HFF-Myc (cell line): ENCODE results near the gene KLHL30.

Experiments used
- DNase-seq: peaks from one replicate; pipeline ENCODE4 v3.0.0-alpha.2; 2011; ENCODE audit warnings: low read depth; ENCODE audit errors: extremely low read depth
- H3K4me3 ChIP-seq: replicated peaks from 2 replicates; pipeline ENCODE4 v1.5.1; 2011; ENCODE audit warnings: low read depth, mild to moderate bottlenecking, control low read depth, low read length
- CTCF ChIP-seq: IDR thresholded peaks from 2 replicates; pipeline ENCODE4 v1.5.1; 2012; ENCODE audit warnings: mild to moderate bottlenecking, low read depth, low read length, control low read depth; ENCODE audit errors: missing control alignments

KLHL30 gene

GRCh38 chr2:238158509-238159070, 20.1 kb downstream of the KLHL30 start, which contains the start of gene ERFE:
Gene ERFE, plus strand, starts transcription at chr2:238158970. Its CDS starts 38 bp downstream, at chr2:238159008.
- DNase-seq = no peak
- TF ChIP-seq CTCF = peak; percentile 21
- peak within 1 kb of the TSS; percentile 35 for H3K4me3 ChIP-seq

GRCh38 chr2:238159071-238159539, 20.6 kb downstream of the KLHL30 start:
- H3K4me3 ChIP-seq = peak overlapping the region; percentile 35
- no peak for TF ChIP-seq CTCF
- no peak for DNase-seq

- H3K4me3 ChIP-seq = peak overlapping the region; percentile 35; the same call in 1 of the 2 replicates
- no peak for TF ChIP-seq CTCF
- DNase-seq = no peak
Observed at GRCh38 chr2:238159661-238160205, 21.3 kb downstream of the KLHL30 start.

GRCh38 chr2:238160206-238161129, 22.0 kb downstream of the KLHL30 start:
- peak; percentile 19 for TF ChIP-seq CTCF
- no peak for DNase-seq
- H3K4me3 ChIP-seq = no peak overlapping the region

- H3K4me3 ChIP-seq = no peak overlapping the region
- TF ChIP-seq CTCF = no peak
- no peak for DNase-seq
Observed at GRCh38 chr2:238161291-238162051, 23.0 kb downstream of the KLHL30 start.

GRCh38 chr2:238162251-238162845, 23.9 kb downstream of the KLHL30 start:
- DNase-seq = no peak
- no peak for TF ChIP-seq CTCF
- H3K4me3 ChIP-seq = no peak overlapping the region
